HL-60/S4 (cell line): ENCODE results near the gene AHCYL1.

Experiments
- in situ Hi-C: fragments of 300-500 bp; cut with MboI; formaldehyde crosslinking; loops from 2 replicates; pipeline ENCODE4 v1.14.3; 2022; ENCODE audit warnings: low sequenced_read_pairs

AHCYL1 gene

GRCh38 chr1:110057963-110058518 lies 73.5 kb downstream of the AHCYL1 start:
- in situ Hi-C loops, result no loop called here

GRCh38 chr1:110058591-110058990 lies 74.0 kb downstream of the AHCYL1 start:
- in situ Hi-C loops, result no loop called here

- in situ Hi-C loops, result no loop called here
Measured at GRCh38 chr1:110059133-110059863, 74.7 kb downstream of the AHCYL1 start.

GRCh38 chr1:110060034-110060661 lies 75.6 kb downstream of the AHCYL1 start:
- in situ Hi-C loops, result no loop called here

GRCh38 chr1:110060662-110061060 lies 76.1 kb downstream of the AHCYL1 start:
- in situ Hi-C loops, result no loop called here

- in situ Hi-C loops, result no loop called here
Measured at GRCh38 chr1:110061341-110061740, 76.8 kb downstream of the AHCYL1 start.

- in situ Hi-C loops, result no loop called here
Measured at GRCh38 chr1:110062612-110063011, 78.0 kb downstream of the AHCYL1 start.

GRCh38 chr1:110063781-110064180 lies 79.2 kb downstream of the AHCYL1 start:
- in situ Hi-C loops, result no loop called here

- in situ Hi-C loops, result no loop called here
Measured at GRCh38 chr1:110064576-110065337, 80.2 kb downstream of the AHCYL1 start.

- in situ Hi-C loops, result no loop called here
Measured at GRCh38 chr1:110065841-110066240, 81.3 kb downstream of the AHCYL1 start.

GRCh38 chr1:110067479-110067892 lies 82.9 kb downstream of the AHCYL1 start:
- in situ Hi-C loops, result no loop called here

GRCh38 chr1:110067893-110068645 lies 83.5 kb downstream of the AHCYL1 start:
- in situ Hi-C loops, result no loop called here

GRCh38 chr1:110068646-110069403 lies 84.3 kb downstream of the AHCYL1 start:
- in situ Hi-C loops, result no loop called here

- in situ Hi-C loops, result no loop called here
Measured at GRCh38 chr1:110069404-110070281, 85.1 kb downstream of the AHCYL1 start.

GRCh38 chr1:110070282-110070669 lies 85.7 kb downstream of the AHCYL1 start:
- in situ Hi-C loops, result no loop called here

- in situ Hi-C loops, result no loop called here
Measured at GRCh38 chr1:110070671-110071242, 86.2 kb downstream of the AHCYL1 start, which contains the start of gene ALX3. ALX3 (minus strand) TSS chr1:110070672; CDS start chr1:110070612, 60 bp downstream.
